ENCODE results near the gene MYO3B.

GRCh38 chr2:170266358-170266757, 88.4 kb downstream of the MYO3B start:
- TF ChIP-seq CTCF (IDR thresholded peaks at IDR 0.05) (no peak), POLR2A (IDR thresholded peaks at IDR 0.05; ENCODE audit: low read depth) (no peak)

All from esophagus muscularis mucosa (tissue), 3 donors.